ENCODE data around the gene HARS1.
"Not testable (repeated sequence)": the region's sequence is repeated elsewhere in the genome, so short reads cannot be mapped to it uniquely, and the experiment has no call there.

The HARS1 gene, protein sequence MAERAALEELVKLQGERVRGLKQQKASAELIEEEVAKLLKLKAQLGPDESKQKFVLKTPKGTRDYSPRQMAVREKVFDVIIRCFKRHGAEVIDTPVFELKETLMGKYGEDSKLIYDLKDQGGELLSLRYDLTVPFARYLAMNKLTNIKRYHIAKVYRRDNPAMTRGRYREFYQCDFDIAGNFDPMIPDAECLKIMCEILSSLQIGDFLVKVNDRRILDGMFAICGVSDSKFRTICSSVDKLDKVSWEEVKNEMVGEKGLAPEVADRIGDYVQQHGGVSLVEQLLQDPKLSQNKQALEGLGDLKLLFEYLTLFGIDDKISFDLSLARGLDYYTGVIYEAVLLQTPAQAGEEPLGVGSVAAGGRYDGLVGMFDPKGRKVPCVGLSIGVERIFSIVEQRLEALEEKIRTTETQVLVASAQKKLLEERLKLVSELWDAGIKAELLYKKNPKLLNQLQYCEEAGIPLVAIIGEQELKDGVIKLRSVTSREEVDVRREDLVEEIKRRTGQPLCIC

DNA sequence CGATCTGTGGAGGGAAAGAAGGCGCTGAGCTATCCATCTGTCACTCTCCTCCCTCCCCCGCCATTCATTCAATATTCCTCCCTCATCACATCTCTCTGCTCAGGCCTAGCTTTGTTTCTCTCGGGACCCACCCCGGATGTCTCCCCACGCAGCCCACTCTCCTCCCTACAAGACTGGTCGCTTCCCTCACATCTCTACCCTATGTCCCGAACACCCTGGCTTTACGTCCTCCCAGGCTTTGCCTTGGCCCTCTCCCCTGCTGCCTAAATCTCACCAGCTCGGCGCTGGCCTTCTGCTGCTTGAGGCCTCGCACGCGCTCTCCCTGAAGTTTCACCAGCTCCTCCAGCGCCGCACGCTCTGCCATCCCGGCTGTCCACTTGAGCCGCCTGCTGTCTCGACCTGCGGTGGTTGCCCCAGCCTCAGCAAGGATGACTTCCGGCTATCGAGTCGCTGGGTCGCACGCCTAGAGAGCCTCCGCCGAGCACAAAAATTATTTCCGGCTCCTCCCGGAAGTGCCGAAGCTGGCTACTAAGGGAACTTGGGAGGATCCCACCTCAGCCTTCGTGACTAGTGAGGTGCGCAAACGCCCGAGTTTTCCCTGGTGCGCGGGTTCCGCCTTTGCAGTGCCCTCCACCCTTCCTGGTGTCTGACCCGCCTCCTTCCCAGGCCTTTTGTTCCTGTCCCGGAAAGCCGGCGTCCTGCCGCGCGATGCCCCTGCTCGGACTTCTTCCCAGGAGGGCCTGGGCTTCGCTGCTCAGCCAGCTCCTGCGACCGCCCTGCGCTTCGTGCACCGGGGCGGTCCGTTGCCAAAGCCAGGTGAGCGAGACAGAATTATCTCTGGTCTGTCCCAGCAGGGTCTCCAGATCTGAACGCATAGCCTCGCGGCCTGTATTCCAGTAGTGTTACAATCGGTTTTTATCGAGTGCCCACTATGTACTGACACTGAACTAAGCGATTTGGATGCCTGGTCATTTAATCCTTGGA is at the start of gene HARS1, which contains the start of gene HARS2:
Gene HARS1, minus strand, starts transcription at position 430 of the 984 bp plus-strand sequence. Its CDS starts 66 bp downstream, at position 364.
Gene HARS2, plus strand, starts transcription at position 515 of the 984 bp plus-strand sequence. Its CDS starts 194 bp downstream, at position 709.
- peak; percentile 89 for DNase-seq

DNA sequence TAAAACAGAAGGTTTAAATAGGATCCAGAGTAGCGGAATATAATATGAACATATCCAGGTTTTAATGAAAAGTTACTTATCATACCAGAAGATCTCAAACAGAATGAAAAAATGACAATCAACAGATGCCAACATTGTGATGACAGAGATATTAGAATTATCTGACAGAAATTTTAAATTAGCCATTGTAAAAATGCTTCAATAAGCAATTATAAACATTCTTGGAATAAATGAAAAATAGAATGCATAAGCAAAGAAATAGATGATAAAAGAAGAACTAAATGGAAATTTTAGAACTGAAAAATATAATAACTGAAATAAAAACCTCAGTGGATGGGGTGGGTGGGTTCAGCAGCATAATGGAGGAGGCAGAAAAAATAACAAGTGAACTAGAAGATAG is 46.3 kb upstream of the HARS1 start:
- DNase-seq = no peak

DNA sequence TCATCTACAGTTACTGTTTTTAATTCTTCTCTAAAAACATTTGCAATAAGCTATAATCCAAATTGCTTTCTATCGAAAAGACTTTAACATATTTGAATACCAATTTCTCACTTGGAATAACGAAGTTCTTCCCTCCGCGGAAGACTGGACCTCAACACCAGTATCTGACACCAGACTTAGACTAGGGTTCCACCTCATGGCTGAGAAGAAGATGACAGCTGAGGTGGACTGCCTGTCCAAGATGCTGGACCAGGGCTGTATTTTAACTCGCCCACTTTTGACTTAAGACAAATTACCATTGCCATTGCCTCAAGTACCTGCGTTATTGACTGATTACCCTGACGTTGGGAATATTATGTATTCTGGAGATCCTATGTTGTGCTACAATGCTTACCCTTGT is 43.2 kb upstream of the HARS1 start:
- DNase-seq = no peak

DNA sequence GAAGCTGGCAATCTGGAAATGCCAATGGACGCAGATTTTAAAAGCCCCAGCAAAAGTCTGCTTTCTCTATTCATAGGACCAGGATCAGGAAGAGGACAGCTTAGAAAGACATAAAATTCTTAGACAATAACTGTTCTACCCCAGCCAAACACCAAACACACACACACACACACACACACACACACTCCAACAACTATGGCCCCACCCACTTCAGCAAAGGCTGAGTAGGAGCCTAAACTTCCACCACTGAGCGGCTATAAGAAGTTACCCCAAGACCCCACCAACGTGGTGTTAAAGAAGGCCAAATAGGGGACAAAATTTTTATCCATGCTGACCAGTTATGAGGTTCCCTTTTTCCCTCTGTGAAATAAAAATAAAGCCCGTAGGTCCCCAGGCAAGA is 41.9 kb upstream of the HARS1 start:
- no peak for DNase-seq

DNA sequence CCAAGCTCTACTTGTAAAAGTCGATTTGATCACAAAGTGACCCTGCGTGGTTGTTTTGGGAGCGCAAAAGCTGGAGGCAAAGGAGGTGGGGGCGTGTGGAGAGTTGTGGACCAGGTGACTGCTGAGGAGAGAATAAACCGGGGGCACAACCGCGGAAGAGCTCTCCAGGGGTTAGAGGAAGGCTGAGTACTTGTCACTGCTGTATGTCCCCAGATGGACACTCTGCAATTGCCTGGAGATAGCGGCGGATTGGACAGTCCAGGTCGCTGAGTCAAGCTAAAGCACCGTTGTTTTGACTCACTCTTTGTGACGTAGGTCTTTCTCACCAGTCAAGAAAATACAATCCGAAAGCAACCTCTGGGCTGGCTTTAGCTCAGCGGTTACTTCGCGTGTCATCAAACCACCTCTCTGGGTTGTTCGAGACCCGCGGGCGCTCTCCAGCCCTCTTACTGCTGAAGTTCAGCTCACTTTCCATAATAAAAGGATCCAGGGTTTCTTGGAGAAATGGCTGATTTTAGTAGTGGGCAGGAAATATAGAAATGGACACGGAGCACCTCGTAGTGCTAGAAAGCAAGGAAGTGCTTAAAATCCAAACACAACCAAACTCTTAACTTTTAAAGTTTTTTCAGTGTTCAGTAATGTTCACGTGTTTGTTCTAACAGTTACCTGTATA is 34.8 kb upstream of the HARS1 start:
- peak; percentile 79 for DNase-seq

DNA sequence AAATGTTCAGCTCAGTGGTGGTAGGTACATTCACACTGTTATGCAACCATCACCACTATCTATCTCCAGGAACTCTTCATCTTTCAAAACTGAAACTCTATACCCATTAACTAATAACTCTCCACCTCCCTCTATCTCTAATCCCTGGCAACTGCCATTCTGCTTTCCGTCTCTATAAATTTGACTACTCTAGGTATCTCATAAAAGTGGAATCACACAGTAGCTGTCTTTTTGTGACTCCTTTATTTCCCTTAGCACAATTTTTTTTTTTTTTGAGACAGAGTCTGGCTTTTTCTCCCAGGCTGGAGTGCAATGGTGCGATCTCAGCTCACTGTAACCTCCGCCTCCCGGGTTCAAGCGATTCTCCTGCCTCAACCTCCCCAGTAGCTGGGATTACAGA is 30.2 kb upstream of the HARS1 start:
- DNase-seq = not testable (repeated sequence)

DNA sequence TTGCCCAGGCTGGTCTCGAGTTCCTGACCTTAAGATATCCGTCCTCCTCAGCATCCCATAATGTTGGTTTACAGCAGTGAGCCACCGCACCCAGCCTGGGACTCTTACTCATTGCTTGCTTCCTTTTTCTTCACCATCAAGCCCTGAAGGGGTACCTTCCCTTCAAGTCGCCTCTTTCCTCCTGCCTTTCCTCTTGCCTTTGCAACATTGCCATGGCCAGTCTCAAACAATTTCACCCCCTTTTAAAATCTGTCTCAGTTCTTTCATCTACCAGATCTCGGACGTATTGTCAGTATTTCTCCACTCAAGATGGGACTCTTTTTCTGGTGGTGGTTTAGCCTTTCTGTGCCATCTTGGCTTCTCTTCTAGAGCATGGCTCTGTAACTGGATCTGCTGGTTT is 29.6 kb upstream of the HARS1 start:
- not testable (repeated sequence) for DNase-seq

DNA sequence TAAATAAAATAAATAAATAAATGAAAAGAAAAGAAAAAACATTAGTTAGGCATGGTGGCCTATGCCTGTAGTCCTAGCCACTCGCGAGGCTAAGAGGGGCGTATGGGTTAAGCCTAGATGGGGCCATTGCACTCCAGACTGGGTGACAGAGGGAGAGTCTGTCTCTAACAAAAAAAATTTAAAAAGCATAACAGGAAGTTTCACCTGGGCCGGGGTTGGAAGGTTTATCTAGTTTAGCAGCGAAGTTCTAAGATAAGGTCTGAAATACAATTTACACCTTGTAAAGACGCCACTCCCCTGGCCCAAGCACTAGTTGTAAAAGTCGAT is 27.1 kb upstream of the HARS1 start:
- no peak for DNase-seq

DNA sequence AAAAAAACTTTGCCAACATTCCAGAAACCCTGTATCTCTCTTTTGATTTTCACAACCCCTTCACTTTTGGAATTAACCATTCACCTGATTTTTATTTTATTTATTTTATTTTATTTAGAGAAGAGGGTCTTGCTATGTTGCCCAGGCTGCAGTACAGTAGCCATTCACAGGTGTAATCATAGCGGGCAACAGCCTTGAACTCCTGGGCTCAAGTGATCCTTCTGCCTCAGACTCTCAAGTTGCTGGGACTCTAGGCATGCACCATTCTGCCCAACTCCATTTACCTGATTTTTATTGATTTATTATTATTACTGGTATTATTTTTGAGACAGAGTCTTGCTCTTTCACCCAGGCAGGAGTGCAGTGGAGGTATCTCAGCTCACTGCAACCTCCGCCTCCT is 25.1 kb upstream of the HARS1 start:
- not testable (repeated sequence) for DNase-seq

DNA sequence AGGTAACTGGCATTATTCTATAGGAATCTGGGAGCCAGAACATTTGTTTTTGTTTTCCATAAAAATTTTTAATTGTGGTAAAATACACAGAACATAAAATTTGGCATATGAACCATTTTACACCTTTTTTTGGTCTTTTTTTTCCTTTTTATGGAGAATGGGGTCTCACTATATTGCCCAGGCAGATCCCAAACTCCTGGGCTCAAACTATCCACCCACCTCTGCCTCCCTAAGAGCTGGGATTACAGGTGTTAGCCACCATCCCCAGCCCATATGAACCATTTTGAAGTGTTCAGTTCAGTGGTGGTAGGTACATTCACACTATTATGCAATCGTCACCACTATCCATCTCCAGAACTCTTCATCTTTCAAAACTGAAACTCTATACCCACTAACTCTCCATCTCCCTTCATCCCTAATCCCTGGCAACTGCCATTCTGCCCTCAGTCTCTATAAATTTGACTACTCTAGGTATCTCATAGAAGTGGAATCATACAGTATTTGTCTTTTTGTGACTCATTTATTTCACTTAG is 22.5 kb upstream of the HARS1 start:
- DNase-seq = no peak

DNA sequence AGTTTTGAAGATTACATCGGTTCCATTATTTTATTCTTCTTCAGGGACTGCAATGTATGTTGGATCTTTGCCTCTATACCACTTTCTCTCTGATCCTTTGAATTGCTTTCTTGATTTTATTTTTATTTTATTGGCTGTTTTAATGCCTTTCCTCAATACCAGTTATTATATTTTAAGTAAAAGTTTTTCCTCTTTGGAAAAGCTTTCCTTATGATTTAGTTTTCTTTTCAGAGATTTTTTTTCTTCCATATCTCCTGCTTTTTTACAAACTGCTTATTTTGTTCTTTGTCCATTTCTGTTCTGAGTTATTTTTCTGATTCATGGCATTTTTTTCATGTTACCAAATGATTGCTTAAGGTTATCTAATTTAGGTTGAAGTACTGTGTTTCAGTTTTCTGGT is 20.6 kb upstream of the HARS1 start:
- no peak for DNase-seq

DNA sequence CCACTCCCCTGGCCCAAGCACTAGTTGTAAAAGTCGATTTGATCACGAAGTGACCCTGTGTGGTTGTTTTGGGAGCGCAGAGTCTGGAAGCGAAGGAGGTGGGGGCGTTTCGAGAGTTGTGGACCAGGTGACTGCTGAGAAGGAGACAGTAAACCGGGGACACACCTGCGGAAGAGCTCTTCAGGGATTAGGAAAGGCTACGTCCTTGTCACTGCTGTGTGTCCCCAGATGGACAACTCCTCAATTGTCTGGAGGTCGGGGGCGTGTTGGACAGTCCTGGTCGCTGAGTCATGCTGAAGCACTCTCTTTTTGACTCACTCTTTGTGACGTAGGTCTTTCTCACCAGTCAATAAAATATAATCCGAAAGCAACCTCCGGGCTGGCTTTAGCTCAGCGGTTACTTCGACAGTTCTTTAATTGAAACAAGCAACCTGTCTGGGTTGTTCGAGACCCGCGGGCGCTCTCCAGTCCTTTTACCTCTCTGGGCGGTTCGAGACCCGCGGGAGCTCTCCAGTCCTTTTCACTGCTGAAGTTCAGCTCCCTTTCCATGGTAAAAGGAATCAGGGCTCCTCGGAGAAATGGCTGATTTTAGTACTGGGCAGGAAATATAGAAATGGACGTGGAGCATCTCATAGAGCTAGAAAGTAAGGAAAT is 19.9 kb upstream of the HARS1 start:
- DNase-seq = peak; percentile 96

DNA sequence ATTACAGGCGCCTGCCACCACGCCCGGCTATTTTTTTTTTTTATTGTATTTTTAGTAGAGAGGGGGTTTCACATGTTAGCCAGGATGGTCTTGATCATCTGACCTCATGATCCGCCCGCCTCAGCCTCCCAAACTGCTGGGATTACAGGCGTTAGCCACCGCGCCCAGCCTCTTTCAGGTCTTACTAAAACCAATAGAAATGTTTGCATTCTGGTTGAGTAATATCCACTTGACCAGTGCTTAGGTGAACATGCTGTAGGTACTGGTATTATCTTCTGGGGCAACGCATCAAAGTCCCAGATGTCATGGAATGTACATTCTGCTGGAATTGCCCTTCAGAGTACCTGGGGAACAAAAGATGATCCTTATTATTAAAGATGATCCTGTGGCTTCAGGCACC is 17.6 kb upstream of the HARS1 start:
- DNase-seq = not testable (repeated sequence)

DNA sequence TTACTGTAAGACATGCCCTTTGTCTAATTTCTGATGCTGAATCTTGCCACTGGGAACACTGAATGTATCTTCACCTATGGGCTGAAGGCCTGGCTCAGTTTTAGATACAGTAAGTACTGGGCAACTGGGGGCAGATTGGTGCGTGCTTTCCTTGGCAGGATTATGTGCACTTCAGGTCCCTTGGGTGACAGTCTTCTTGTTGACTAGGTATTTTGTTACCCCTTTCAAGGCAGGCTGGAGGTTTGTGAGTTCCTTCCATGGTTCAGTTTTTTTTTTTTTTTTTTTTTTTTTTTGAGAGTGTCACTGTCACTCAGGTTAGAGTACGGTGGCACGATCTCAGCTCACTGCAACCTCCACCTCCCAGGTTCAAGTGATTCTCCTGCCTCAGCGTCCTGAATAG is 16.6 kb upstream of the HARS1 start:
- no peak for DNase-seq

DNA sequence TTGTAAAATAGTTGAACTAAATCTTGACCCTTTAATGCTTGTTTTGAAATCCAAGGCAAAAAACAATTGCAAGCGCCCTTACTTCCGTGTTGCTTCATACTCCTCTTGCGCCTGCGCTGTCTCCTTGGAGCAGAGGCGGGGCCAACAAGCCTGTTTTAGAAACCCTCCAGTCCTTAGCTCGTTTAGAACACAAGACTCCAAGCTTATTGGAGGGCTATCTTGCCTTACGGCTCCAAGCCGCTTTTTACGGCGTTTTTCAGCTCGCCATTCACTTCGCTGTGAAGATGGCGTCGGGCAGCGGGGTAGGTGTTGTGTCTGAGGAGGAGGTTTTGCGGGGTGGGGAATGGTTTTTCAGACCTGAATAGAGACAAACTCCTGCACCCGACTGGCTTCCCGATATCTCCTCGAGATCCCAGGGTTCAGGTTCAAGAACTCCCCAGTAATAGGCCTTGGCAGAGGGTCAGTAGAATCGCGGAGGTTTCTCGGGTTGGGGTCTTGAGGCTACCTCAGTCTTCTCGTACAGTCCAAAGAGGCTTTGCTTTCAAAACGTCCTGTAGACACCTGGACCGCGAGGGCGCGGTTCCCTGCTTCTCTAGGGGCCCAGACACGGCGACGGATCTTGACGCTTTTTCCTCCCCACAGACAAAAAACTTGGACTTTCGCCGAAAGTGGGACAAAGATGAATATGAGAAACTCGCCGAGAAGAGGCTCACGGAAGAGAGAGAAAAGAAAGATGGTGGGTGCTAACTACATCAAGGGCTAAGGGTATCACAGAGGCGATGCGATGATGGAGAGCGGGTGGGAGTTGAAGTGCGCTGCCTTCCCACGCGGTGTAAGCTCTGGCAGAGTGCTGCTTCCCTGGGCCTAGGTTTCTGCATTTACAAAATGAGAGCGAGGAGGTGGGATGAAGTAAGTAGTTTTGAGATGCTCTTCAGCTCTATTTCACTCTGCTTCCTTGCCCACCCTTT is 9.3 kb upstream of the HARS1 start, which contains the start of gene ZMAT2:
Gene ZMAT2, plus strand, starts transcription at position 271 of the 968 bp plus-strand sequence. Its CDS starts 14 bp downstream, at position 285.
- peak; percentile 97 for DNase-seq

DNA sequence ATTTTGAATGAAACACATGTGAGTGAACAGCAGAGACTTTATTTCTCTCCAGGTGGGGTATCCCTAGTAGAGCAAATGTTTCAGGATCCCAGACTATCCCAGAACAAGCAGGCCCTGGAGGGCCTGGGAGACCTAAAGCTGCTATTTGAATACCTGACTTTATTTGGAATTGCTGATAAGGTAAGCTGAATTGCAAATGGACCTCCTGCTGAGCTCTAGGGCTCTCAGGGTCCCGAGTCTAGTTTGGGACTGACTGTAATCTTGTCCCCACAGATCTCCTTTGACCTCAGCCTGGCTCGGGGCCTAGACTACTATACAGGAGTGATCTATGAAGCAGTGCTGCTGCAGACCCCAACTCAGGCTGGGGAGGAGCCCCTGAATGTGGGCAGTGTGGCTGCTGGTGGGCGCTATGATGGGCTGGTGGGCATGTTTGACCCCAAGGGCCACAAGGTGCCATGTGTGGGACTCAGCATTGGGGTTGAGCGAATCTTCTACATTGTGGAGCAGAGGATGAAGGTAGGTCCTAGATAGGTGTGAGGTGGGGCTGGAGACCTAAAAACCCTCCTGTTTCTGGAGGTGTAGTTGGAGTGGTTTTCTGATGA is 5.8 kb upstream of the HARS1 start:
- DNase-seq = no peak

DNA sequence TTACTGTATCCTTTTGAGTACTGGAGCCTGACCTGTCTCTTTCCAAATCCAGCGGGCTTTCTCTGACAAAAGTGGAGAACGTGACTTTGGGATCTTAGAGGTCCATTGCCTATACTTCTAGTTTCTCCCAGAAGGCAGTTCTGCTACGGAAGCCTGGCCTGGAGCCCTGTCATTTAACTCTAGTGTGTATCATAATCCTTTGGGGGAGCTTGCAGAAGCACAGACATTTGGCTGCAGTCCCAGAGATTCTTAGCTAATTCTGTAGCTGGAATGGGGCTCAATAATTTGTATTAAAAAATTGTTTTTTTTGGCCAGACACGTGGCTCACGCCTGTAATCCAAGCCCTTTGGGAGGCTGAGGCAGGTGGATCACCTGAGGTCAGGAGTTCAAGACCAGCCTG is 3.1 kb upstream of the HARS1 start:
- DNase-seq = no peak

DNA sequence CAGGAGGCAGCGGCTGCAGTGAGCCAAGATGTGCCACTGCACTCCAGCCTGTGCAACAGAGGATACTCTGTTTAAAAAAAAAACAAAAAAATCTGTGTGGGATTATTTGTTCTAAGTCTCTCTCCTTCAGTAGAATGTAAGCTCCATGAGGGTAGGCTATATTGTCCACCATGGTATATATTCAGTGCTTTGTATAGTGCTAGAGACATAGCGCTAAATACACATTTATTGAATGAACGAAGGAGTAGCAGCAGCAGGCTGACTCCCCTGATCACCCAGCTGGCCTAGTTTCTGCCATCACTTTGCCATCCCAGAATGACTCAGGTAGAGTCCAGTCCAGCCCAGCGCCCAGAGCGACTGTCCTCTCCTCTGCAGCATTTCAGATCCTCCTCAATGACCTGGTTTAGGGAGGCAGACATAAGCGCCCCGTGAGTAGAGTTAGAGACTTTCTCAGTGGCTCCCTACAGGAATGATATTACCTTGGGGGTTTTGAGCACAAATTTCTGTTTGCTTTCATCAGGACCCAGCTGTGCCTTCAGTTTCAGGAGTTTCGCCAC is 716 bp downstream of the HARS1 start:
- DNase-seq = no peak

DNA sequence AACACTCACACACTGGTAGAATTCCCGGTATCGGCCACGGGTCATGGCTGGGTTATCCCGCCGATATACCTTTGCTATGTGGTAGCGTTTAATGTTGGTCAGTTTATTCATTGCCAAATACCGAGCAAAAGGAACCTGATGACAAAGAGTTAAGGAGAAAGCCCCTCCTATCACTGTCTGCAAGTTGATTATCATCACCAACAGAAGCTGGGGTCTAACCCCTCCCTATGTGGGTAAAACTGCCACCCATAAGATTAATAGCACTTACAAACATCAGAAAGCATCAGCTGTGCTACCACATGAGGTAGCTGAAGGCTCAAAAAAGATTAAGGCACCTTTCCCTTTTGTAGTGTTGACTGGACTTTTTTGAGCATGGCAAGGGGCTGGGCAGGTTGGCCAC is 12.2 kb downstream of the HARS1 start:
- DNase-seq = no peak

DNA sequence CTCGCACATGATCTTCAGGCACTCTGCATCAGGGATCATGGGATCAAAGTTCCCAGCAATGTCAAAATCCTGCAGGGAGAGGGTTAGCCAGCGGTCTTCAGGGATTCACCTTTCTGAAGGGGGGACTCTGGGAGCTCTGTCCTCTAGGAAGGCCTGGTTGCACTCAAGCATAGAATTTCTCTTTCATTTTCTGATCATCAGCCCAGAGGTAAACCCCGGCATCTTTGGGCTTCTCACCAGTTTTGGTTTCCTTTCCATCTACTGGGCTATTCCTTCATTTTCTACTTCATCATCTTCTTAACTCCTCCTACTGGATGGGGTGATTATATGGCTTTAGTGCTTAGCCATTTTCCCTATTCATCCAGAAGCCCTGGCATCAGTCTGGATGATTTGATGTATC is 13.2 kb downstream of the HARS1 start:
- DNase-seq = no peak
